Activated T-helper 1 cell treated with Interleukin-2 at 50 U/mL for 16 hours (primary cell): ENCODE measurements around the gene ATP2C1.

Experiments used
- DNase-seq: peaks from one replicate; pipeline ENCODE4 v3.0.0-alpha.2; 2020; ENCODE audit warnings: low read depth

The ATP2C1 gene

GRCh38 chr3:130974201-130974600, 80.3 kb downstream of the ATP2C1 start:
- DNase-seq: no peak

GRCh38 chr3:130975251-130975650, 81.4 kb downstream of the ATP2C1 start:
- no peak for DNase-seq

- DNase-seq: no peak
Observed at GRCh38 chr3:130976706-130977105, 82.8 kb downstream of the ATP2C1 start.

GRCh38 chr3:130979117-130979516, 85.2 kb downstream of the ATP2C1 start:
- DNase-seq: no peak

- no peak for DNase-seq
Observed at GRCh38 chr3:130981469-130981868, 87.6 kb downstream of the ATP2C1 start.

GRCh38 chr3:130990282-130990681, 96.4 kb downstream of the ATP2C1 start:
- no peak for DNase-seq

- DNase-seq: no peak
Observed at GRCh38 chr3:130991126-130991525, 97.2 kb downstream of the ATP2C1 start.

- no peak for DNase-seq
Observed at GRCh38 chr3:130992344-130992743, 98.5 kb downstream of the ATP2C1 start.

- no peak for DNase-seq
Observed at GRCh38 chr3:130997289-130997688, 103.4 kb downstream of the ATP2C1 start.

- no peak for DNase-seq
Observed at GRCh38 chr3:131001071-131001470, 107.2 kb downstream of the ATP2C1 start.

GRCh38 chr3:131004603-131005002, 110.7 kb downstream of the ATP2C1 start:
- DNase-seq: no peak

- no peak for DNase-seq
Observed at GRCh38 chr3:131007256-131007655, 113.4 kb downstream of the ATP2C1 start.

- no peak for DNase-seq
Observed at GRCh38 chr3:131007782-131008181, 113.9 kb downstream of the ATP2C1 start.

- no peak for DNase-seq
Observed at GRCh38 chr3:131008326-131008725, 114.4 kb downstream of the ATP2C1 start.

- no peak for DNase-seq
Observed at GRCh38 chr3:131009698-131010097, 115.8 kb downstream of the ATP2C1 start.

- DNase-seq: no peak
Observed at GRCh38 chr3:131018970-131019369, 125.1 kb downstream of the ATP2C1 start.

- DNase-seq: no peak
Observed at GRCh38 chr3:131020122-131020693, 126.3 kb downstream of the ATP2C1 start.

- no peak for DNase-seq
Observed at GRCh38 chr3:131025539-131025938, 131.7 kb downstream of the ATP2C1 start.

- peak; percentile 85 for DNase-seq
Observed at GRCh38 chr3:131026321-131027151, 132.7 kb downstream of the ATP2C1 start, which contains the start of the genes ASTE1 and NEK11. TSS of gene ASTE1 (minus strand) at chr3:131026825. CDS start at chr3:131025306, 1,519 bp downstream. TSS of gene NEK11 (plus strand) at chr3:131026877. CDS start at chr3:131029709, 2,832 bp downstream.

- DNase-seq: no peak
Observed at GRCh38 chr3:131028844-131029243, 135.0 kb downstream of the ATP2C1 start.

- no peak for DNase-seq
Observed at GRCh38 chr3:131031660-131032059, 137.8 kb downstream of the ATP2C1 start.

GRCh38 chr3:131033480-131034080, 139.7 kb downstream of the ATP2C1 start:
- no peak for DNase-seq

- DNase-seq: no peak
Observed at GRCh38 chr3:131036200-131036816, 142.4 kb downstream of the ATP2C1 start.
